Loucy (cell line): ENCODE measurements around the gene RPE.

ENCODE experiments used
- H2AFZ ChIP-seq: fragments of 200-600 bp; sonication (generic); 2 replicates; pipeline ENCODE4 v1.6.0; 2016; ENCODE audit warnings: antibody characterized with exemption, mild to moderate bottlenecking, low read length, moderate library complexity
- H3F3A ChIP-seq: fragments of 200-600 bp; 2 replicates; pipeline ENCODE4 v1.6.0; 2016; ENCODE audit warnings: antibody characterized with exemption, low read depth, mild to moderate bottlenecking
- H3K27me3 ChIP-seq: fragments of 200-600 bp; sonication (generic); 2 replicates; pipeline ENCODE4 v1.6.1; 2014; ENCODE audit warnings: low read length, mild to moderate bottlenecking; ENCODE audit not compliant: insufficient read depth, poor library complexity, severe bottlenecking
- H3K36me3 ChIP-seq: fragments of 200-600 bp; sonication (generic); 2 replicates; pipeline ENCODE4 v1.6.1; 2016; ENCODE audit warnings: low read length; ENCODE audit not compliant: insufficient read depth
- H3K4me1 ChIP-seq: fragments of 200-600 bp; sonication (generic); 2 replicates; pipeline ENCODE4 v1.5.1; 2014; ENCODE audit warnings: low read length, mild to moderate bottlenecking; ENCODE audit not compliant: insufficient read depth, poor library complexity, severe bottlenecking
- H3K4me2 ChIP-seq: fragments of 200-600 bp; sonication (generic); 2 replicates; pipeline ENCODE4 v1.6.0; 2014; ENCODE audit warnings: antibody characterized with exemption, low read length, low read depth, mild to moderate bottlenecking; ENCODE audit not compliant: poor library complexity, severe bottlenecking
- H3K4me3 ChIP-seq: fragments of 200-600 bp; sonication (generic); 2 replicates; pipeline ENCODE4 v1.5.1; 2014; ENCODE audit warnings: low read length, mild to moderate bottlenecking, mixed read lengths; ENCODE audit not compliant: poor library complexity, severe bottlenecking
- H3K79me2 ChIP-seq: fragments of 200-600 bp; sonication (generic); 2 replicates; pipeline ENCODE4 v1.6.1; 2014; ENCODE audit warnings: low read length; ENCODE audit not compliant: insufficient read depth
- H3K9ac ChIP-seq: fragments of 200-600 bp; sonication (generic); 2 replicates; pipeline ENCODE4 v1.6.0; 2014; ENCODE audit warnings: mild to moderate bottlenecking, low read depth, low read length, moderate library complexity; ENCODE audit not compliant: poor library complexity, severe bottlenecking
- H3K9me2 ChIP-seq: fragments of 200-600 bp; sonication (generic); replicated peaks from 2 replicates; pipeline ENCODE4 v1.6.1; 2016; ENCODE audit warnings: low read depth, low read length, mixed read lengths
- H3K9me3 ChIP-seq: fragments of 200-600 bp; sonication (generic); 2 replicates; pipeline ENCODE4 v1.6.1; 2014; ENCODE audit warnings: mild to moderate bottlenecking, antibody characterized with exemption, low read length, low read depth; ENCODE audit not compliant: insufficient read depth
- H4K20me1 ChIP-seq: fragments of 200-600 bp; sonication (generic); 2 replicates; pipeline ENCODE4 v1.6.0; 2014; ENCODE audit warnings: antibody characterized with exemption, low read length, mild to moderate bottlenecking; ENCODE audit not compliant: insufficient read depth, poor library complexity, severe bottlenecking
- CTCF ChIP-seq: fragments of 200-600 bp; sonication (generic); conservative IDR thresholded peaks from 2 replicates; pipeline ENCODE4 v1.5.1; 2014; ENCODE audit warnings: mild to moderate bottlenecking, antibody characterized with exemption, low read length
- EZH2phosphoT487 ChIP-seq: fragments of 200-600 bp; IDR thresholded peaks from 2 replicates; pipeline ENCODE4 v1.6.1; 2018; ENCODE audit warnings: antibody characterized with exemption, mild to moderate bottlenecking, moderate library complexity, borderline replicate concordance

Gene RPE

DNA sequence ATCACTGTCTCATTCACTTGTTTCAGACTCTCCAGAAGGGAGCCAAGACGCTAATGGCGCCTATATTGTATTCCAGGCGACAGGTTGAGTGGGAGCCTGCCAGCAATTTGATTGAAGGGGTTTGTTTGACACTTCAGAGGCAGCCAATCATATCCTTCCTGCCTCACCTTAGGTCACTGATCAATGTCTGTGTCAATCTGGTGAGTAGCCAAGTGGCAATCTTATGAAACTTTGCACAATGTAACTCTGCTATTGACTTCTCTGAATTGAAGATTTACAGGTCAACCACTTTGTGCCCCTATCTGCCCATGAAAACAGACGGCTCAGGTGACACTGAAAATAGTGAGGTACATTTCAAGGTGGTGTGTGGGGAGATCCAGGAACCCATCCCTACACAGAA lies 32.7 kb upstream of the RPE start:
- Histone ChIP-seq H3K9me3 (no peaks in the 10 kb centered on the region), H3K4me3 (no peak overlapping the region), H3K27me3 (no peaks in the 10 kb centered on the region), H3K36me3 (no peaks in the 10 kb centered on the region), H3K79me2 (no peaks in the 10 kb centered on the region), H3K4me1 (no peaks in the 10 kb centered on the region), H3F3A (no peaks in the 10 kb centered on the region), H3K4me2 (no peak overlapping the region), H4K20me1 (no peaks in the 10 kb centered on the region), H3K9ac (no peak overlapping the region), H2AFZ (no peak overlapping the region), H3K9me2 (no peaks in the 10 kb centered on the region)
- no peak for TF ChIP-seq EZH2phosphoT487
- TF ChIP-seq CTCF, result no peak

- Histone ChIP-seq H4K20me1 (no peaks in the 10 kb centered on the region), H3K9me2 (no peaks in the 10 kb centered on the region), H3K9ac (no peak overlapping the region), H3K4me1 (no peaks in the 10 kb centered on the region), H2AFZ (no peak overlapping the region), H3K36me3 (no peaks in the 10 kb centered on the region), H3K4me3 (no peak overlapping the region), H3K4me2 (no peak overlapping the region), H3K79me2 (no peaks in the 10 kb centered on the region), H3K27me3 (no peaks in the 10 kb centered on the region), H3K9me3 (no peaks in the 10 kb centered on the region), H3F3A (no peaks in the 10 kb centered on the region)
- TF ChIP-seq EZH2phosphoT487 (no peak), CTCF (no peak)
Measured at GRCh38 chr2:209970271-209970670, 32.2 kb upstream of the RPE start.

GRCh38 chr2:209970711-209971110 lies 31.7 kb upstream of the RPE start:
- no peak for TF ChIP-seq EZH2phosphoT487
- TF ChIP-seq CTCF, result no peak
- no peak overlapping the region for H3K4me3 ChIP-seq
- no peaks in the 10 kb centered on the region for H3K9me2 ChIP-seq
- no peak overlapping the region for H3K4me2 ChIP-seq
- H3K9ac ChIP-seq, result no peak overlapping the region
- H3K27me3 ChIP-seq, result no peaks in the 10 kb centered on the region
- H3K36me3 ChIP-seq, result no peaks in the 10 kb centered on the region
- H3K4me1 ChIP-seq, result no peaks in the 10 kb centered on the region
- no peaks in the 10 kb centered on the region for H3K9me3 ChIP-seq
- no peaks in the 10 kb centered on the region for H3F3A ChIP-seq
- H3K79me2 ChIP-seq, result no peaks in the 10 kb centered on the region
- H4K20me1 ChIP-seq, result no peaks in the 10 kb centered on the region
- H2AFZ ChIP-seq, result no peak overlapping the region
